HG03558 (cell line): ENCODE measurements around the gene RTKN.

ENCODE experiments used
- ATAC-seq: cut with Tn5 transposase; IDR thresholded peaks from one replicate; pipeline ENCODE4 v1.9.1; 2021; ENCODE audit warnings: moderate number of reproducible peaks; ENCODE audit not compliant: unreplicated experiment; ENCODE audit errors: extremely low read depth

RTKN gene

GRCh38 chr2:74384051-74384450 is 57.7 kb downstream of the RTKN start:
- no peak for ATAC-seq

DNA sequence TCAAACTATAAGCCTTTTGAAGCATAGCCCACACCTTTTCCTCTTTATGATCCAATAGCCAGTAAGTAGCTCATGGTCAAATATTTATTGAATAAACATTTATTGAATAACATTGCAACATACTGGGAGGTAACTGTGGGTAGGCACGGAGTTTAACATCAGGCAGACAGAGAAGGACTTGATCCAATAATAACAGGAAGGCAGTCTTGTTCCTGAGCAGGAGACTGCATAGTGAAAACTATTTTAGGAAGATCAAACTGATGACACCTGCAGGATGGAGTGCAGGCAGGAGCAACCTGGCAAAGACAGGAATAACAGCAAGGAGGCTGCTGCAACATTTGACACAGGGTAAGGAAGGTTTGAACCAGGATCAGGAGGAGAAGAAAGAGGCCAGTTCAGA is 58.5 kb downstream of the RTKN start:
- no peak for ATAC-seq

GRCh38 chr2:74381751-74382150 is 60.0 kb downstream of the RTKN start:
- no peak for ATAC-seq

GRCh38 chr2:74379851-74380789 is 61.6 kb downstream of the RTKN start, which contains the start of gene DCTN1:
DCTN1 (minus strand) TSS chr2:74380311; CDS start chr2:74380037, 274 bp downstream.
- no peak for ATAC-seq

- no peak for ATAC-seq
Observed at GRCh38 chr2:74378007-74378406, 63.7 kb downstream of the RTKN start.

GRCh38 chr2:74375838-74376237 is 65.9 kb downstream of the RTKN start:
- no peak for ATAC-seq
